Activated naive CD4-positive, alpha-beta T cell treated with anti-CD3 and anti-CD28 coated beads, Interleukin-2, amount 50 U/mL, for 72 hours (primary cell): ENCODE data around the gene MMS19. TPM values are rescaled to one million over a fixed set of nuclear protein-coding genes. Genes with fewer than 3 reads are reported as not detected.

Source experiments
- ATAC-seq, 2 donors: fragments of 150-1000 bp; cut with Tn5 transposase; 2 replicates each; pipeline ENCODE4 v1.10.0; 2021; ENCODE audit warnings: mild to moderate bottlenecking in 2 of 2, moderate library complexity in 2 of 2
- DNase-seq, 2 donors: peaks; one replicate each; pipeline ENCODE4 v3.0.0; 2021 to 2022; ENCODE audit warnings: low spot score in 2 of 2
- H3K27ac Mint-ChIP-seq, 2 donors: one replicate each; pipeline ENCODE4 v1.8.0; 2022; ENCODE audit warnings: mild to moderate bottlenecking in 2 of 2, mixed read lengths in 2 of 2
- H3K36me3 Mint-ChIP-seq, 2 donors: one replicate each; pipeline ENCODE4 v1.8.0; 2022; ENCODE audit warnings: mixed read lengths in 2 of 2
- H3K9me3 Mint-ChIP-seq, 2 donors: one replicate each; pipeline ENCODE4 v1.8.0; 2022; ENCODE audit warnings: mixed read lengths in 2 of 2
- total RNA-seq, 2 donors: library from RNA; stranded (reverse); gene quantifications; one replicate each; pipeline ENCODE4 v1.2.3, GENCODE V29; 2022

Gene MMS19
- total RNA-seq, 2 donors from 2014 or later, result 74.2 to 125 TPM

DNA sequence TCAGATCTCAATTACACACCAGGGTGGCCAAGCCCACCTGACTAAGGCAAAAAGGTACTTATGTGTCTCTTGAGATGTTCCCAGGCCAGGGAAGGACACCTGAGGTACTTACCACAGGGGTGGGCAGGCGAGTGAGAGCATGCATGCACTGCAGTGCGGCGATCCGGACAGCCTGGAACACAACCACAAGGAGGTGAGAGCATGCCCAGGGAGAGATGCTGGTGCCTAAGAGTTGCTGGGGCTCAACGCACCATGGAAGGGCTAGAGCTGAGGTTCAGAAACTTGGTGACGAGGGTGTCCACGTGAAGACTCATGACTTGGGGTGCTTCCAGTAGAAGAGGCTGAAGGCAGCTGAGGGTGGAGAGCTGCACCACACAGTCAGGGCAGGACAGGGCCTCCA, 39.1 kb downstream of the MMS19 start:
- no peak for DNase-seq
- no peak for ATAC-seq
- peaks cover 13 to 48% of the 10 kb centered on the region in 2 donors for H3K36me3 Mint-ChIP-seq
- no peaks in the 10 kb centered on the region for H3K9me3 Mint-ChIP-seq
- H3K27ac Mint-ChIP-seq, result peak overlapping the region; percentile 65 to 84

DNA sequence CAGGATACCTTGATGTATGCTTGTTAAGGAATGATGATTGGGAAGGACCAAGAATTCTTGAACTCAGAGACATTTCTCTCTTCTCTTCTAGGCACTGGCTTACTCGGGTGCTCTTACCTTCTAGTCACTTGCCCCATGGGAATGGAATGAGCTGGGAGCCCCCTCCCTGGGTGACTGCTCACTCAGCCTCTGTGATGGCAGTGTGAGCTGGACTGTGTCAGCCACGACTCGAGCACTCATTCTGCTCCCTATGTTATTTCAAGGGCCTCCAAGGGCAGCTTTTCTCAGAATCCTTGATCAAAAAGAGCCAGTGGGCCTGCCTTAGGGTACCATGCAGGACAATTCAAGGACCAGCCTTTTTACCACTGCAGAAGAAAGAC, 41.5 kb downstream of the MMS19 start:
- ATAC-seq (no peak), DNase-seq (no peak)
- peak overlapping the region; percentile 60 to 89 for H3K27ac Mint-ChIP-seq
- no peaks in the 10 kb centered on the region for H3K9me3 Mint-ChIP-seq
- peaks cover 22 to 43% of the 10 kb centered on the region in 2 donors for H3K36me3 Mint-ChIP-seq

DNA sequence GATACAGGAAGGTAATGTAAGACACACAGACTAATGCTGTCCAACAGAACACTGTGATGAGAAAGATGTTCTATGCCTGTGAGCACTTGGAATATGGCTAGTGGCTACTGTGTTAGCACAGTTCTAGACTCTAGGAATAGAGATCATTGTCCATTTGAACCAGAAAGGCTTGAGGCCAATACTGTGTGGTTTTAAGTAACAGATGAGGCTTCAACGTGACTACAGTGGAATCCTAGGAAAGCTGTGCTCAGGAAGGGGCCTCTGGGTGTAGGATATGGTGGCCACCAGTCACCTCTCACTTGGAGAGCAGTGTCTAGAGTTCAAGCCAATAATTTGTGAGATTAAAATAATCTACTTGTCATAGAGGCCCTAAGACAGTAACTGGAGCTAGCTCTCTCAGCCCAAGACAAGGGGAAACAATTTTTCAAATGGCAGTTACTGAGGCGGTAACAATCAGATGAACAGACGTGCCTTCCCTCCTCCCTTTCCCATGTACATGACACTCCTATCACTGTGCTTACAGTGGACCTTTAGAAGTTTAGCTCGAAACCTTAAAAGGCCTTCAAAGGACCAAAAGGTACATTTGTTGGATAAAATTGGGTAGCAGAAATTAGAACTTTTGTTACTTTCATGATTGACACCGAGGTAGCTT, 42.1 kb downstream of the MMS19 start:
- ATAC-seq, result no peak
- peak overlapping the region; percentile 60 to 89 for H3K27ac Mint-ChIP-seq
- no peak for DNase-seq
- peaks cover 22 to 43% of the 10 kb centered on the region in 2 donors for H3K36me3 Mint-ChIP-seq
- H3K9me3 Mint-ChIP-seq, result no peaks in the 10 kb centered on the region

DNA sequence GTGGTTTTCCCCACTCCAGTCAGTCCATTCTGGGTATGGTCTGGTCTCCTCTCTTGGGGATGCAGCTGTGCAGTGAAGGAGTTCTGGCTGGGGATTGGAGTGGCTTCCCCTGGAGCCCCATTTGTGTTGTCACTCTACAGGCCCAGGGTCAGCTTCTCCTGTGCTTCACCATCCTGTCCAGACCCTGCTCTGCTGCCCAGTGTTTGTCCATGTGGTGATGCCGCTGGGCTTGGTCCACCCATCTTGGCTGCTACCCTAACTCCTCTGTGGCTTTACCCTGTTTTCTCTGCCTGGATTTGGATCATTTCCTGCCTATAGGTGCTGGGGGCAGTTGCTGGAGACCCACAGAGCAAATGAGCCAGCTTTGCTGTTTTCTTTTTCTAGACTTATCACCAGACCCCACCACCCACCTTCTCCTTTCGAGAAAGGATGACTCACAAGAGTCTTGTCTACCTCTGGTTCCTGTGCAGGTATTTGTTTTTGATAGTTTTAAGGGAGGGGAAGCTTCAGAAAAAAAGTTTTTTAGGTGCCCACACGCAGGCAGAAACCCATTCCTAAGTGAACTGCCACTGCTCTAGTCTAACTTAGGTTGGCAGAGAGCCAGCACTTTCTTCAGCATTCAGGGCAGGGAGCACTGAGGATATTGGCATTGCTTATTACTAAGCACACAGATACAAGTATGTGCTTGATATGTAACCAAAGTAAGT, 43.7 kb downstream of the MMS19 start:
- peaks cover 12 to 42% of the 10 kb centered on the region in 2 donors for H3K36me3 Mint-ChIP-seq

DNA sequence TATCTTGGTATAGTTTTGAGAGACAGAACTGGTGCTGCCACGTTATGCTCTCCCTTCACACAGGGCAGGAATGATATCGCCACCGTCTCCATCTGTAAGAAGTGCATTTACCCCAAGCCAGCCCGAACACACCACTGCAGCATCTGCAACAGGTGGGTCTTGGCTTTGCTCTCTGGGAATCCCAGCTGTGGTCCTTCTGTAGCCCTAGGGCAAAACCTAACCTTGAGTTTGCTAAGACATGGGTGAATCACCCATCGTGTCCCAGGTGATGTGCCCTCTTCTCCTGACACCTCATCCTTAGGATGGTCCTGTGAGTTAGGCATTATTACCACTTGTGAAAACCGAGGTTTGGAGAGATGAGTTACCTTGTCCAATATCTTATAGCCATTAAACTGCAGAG, 45.9 kb downstream of the MMS19 start:
- ATAC-seq, result no peak

More for the DNA sequence above, 43.7 kb downstream of the MMS19 start:
- peak overlapping the region; percentile 89 to 98 for H3K27ac Mint-ChIP-seq
- H3K9me3 Mint-ChIP-seq, result no peaks in the 10 kb centered on the region
- DNase-seq, result peak in 1 of 2 donors; percentile 26
- ATAC-seq, result peak; percentile 67 to 76

DNA sequence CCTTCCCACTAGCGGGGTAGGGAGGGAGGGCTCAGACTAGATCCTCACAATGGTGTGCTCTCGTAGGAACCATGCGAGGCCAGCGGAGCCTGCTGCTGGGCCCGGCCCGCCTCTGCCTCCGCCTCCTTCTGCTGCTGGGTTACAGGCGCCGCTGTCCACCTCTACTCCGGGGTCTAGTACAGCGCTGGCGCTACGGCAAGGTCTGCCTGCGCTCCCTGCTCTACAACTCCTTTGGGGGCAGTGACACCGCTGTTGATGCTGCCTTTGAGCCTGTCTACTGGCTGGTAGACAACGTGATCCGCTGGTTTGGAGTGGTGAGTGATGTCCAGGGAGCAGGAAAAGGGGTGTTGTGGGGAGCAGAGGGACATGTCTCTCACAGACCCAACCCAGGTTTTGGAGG, 46.6 kb downstream of the MMS19 start:
- Mint-ChIP-seq H3K27ac (peak overlapping the region; percentile 89 to 90), H3K9me3 (no peaks in the 10 kb centered on the region), H3K36me3 (peaks cover 9 to 30% of the 10 kb centered on the region in 2 donors)
- DNase-seq (no peak), ATAC-seq (no peak)

More for the DNA sequence above, 45.9 kb downstream of the MMS19 start:
- H3K9me3 Mint-ChIP-seq, result no peaks in the 10 kb centered on the region
- H3K36me3 Mint-ChIP-seq, result peaks cover 9 to 34% of the 10 kb centered on the region in 2 donors
- no peak for DNase-seq
- peak overlapping the region; percentile 89 to 90 for H3K27ac Mint-ChIP-seq

DNA sequence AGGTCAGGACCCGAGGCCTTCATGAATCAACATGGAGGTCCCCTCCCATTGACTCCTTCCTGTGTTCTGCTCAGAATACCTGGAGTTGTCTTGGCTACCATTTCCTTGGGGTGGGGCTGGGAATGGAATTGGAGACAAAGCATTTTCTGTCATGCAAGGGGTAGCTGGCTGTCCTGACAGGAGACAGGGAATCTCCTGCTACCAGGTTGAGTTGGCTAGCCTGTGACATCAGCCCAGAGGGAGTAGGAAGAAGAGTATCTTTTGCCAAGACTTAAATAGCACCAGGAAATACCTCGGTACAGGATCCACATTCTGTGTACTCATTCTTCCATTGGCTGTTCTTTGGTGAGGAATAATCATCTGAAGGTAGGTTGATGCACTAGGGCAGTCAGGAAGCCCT, 47.4 kb downstream of the MMS19 start:
- H3K36me3 Mint-ChIP-seq, result peaks cover 10 to 35% of the 10 kb centered on the region in 2 donors
- H3K9me3 Mint-ChIP-seq, result no peaks in the 10 kb centered on the region
- DNase-seq (no peak), ATAC-seq (no peak)
- no peak overlapping the region for H3K27ac Mint-ChIP-seq

DNA sequence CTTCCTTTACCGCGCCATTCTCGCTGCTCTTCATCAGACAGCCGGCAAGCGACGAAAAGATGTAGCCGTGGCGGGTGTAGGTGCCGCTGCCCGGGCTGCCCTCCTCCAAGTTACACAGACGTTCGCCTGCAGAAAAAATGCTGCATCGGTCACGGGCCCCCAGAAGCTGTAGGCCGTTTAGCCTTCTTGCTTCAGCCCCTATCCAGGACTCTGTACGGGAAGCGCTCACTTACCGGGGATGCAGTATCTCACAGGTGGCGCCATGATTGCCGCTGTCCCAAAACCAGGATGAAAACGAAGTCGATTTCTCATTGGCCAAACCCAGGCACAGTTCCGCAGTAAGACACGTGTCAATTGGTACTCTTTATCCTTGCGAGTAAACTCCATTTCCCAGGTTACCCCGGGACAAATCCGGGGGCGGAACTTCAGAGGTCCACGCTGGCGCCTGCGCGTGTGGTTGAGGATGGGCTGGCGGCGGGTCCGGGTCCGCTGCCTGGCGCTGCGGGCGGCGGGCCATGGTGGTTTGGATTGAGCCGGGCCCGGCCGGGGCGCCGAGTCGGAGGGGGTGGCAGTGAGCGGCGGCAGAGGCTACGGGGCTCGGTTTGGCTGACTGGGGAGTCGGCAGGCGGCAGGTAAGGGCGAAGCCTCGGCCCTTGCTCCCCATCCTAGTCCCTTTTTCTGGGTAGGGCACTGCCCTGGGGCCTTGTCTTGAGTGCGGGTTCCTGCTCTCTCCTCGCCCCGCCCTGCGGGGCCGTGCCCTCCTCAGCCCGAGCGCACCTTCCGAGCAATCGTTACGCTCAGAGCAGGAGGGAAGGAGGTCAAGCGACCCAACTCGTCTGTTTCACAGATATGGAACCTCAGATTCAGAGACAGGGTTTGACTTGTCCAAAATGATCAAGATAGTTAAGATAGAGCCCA, 52.2 kb downstream of the MMS19 start, which contains the start of the genes EXOSC1 and ZDHHC16:
TSS of gene EXOSC1 (minus strand) at position 285 of the 918 bp plus-strand sequence. CDS start at position 264, 21 bp downstream.
TSS of gene ZDHHC16 (plus strand) at position 454 of the 918 bp plus-strand sequence. CDS start 5,501 bp downstream, outside the sequence.
- Mint-ChIP-seq H3K36me3 (peaks cover 29 to 35% of the 10 kb centered on the region in 2 donors), H3K9me3 (no peaks in the 10 kb centered on the region), H3K27ac (peak within 1 kb of the TSS; percentile 91 to 96)
- ATAC-seq, result peak; percentile 93 to 95
- peak; percentile 87 to 94 for DNase-seq

DNA sequence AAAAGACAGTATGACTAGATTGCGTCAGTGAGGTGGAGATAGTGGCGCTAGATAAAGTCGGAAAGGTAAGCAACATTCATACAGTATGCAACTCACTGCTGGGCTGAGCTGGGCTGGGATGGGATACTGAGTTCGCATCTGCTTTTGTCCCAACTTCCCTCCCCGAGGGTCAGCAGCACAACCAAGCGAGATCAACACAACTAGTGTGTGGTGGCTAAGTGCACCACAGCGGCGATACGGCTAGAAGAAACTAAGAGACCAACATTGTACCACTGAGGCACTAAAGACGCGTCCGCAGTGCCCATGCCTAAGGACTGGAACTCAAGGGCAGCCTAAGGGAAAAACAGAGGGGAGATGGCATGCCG, 52.9 kb downstream of the MMS19 start:
- Mint-ChIP-seq H3K9me3 (no peaks in the 10 kb centered on the region), H3K27ac (peak overlapping the region; percentile 91 to 96), H3K36me3 (peaks cover 29 to 32% of the 10 kb centered on the region in 2 donors)
- DNase-seq (no peak), ATAC-seq (peak in 1 of 2 donors; percentile 1)

DNA sequence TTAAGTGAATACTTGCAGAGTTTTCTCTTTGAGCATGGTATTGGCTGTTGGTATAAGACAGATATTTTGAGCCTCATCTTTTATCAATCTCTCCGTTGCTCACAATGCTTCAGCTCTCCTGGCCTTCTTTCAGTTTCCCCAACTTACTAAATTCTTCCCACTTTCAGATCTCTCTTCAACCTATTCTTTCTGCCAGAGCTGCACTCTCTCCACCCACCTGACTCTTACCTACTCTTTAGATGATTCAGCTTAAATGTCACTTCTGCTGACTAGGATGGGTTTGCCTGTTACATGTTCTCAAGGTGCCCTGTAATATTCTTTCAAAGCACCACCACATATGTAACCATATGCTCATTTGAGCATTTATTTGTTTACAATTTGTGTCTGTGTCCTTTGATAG, 54.0 kb downstream of the MMS19 start:
- no peaks in the 10 kb centered on the region for H3K9me3 Mint-ChIP-seq
- ATAC-seq (peak; percentile 17 to 41), DNase-seq (no peak)
- peaks cover 26 to 32% of the 10 kb centered on the region in 2 donors for H3K36me3 Mint-ChIP-seq
- H3K27ac Mint-ChIP-seq, result peak overlapping the region; percentile 0 to 96

DNA sequence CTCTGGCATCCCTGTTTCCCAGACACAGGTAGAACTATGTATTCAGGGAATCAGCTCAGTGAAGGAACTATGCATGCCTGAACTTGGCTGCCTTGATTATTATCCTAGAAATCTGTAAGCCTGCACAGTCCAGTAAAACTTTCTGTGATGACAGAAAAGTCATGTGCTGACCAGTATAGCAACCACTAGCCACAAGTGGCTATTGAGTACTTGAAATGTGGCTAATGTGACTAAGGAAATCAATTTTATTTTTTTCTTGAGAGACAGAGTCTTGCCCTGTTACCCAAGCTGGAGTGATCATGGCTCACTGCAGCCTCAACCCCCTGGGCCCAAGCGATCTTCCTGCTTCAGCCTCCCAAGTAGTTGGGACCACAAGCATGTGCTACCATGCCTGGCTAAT, 55.9 kb downstream of the MMS19 start:
- no peaks in the 10 kb centered on the region for H3K9me3 Mint-ChIP-seq
- peaks cover 17 to 32% of the 10 kb centered on the region in 2 donors for H3K36me3 Mint-ChIP-seq
- DNase-seq (no peak), ATAC-seq (no peak)
- no peak overlapping the region for H3K27ac Mint-ChIP-seq

DNA sequence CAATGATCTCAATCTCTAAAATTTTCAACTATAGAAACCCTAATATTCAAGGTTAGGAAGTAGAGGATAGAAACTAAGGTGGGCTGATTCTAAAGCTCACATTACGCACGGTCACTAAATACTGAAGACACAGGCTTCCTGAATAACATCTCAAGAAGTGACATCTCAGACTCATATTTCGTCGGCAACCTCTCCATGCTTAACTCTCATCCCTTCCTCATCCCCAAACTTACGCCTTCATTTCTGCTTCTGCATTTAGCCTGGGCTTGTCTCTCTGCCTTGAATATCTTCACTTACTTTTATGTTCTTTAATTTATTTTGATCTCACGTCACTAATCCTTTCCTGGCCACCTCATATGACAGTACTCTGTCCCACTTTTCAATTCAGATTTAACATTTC, 63.0 kb downstream of the MMS19 start:
- Mint-ChIP-seq H3K27ac (peak overlapping the region; percentile 2 to 54), H3K36me3 (peaks cover 13 to 20% of the 10 kb centered on the region in 2 donors), H3K9me3 (no peaks in the 10 kb centered on the region)

DNA sequence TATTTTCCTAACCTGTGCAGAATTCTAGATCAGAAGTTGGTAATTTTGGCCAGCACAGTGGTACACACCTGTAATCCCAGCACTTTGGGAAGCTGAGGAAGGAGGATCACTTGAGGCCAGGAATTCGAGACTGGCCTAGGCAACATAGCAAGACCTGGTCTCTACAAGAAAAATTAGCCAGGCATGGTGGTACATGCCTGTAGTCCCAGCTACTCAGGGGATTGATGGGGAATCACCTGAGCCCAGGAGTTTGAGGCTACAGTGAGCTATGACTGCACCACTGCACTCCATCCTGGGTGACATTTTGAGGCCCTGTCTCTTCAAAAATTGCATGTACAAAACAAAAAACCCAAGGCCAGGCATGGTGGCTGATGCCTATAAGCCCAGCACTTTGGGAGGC, 63.7 kb downstream of the MMS19 start:
- ATAC-seq (peak; percentile 27 to 56), DNase-seq (no peak)
- Mint-ChIP-seq H3K36me3 (peaks cover 13 to 26% of the 10 kb centered on the region in 2 donors), H3K27ac (peak overlapping the region; percentile 29 to 54), H3K9me3 (no peaks in the 10 kb centered on the region)

More for the DNA sequence above, 63.0 kb downstream of the MMS19 start:
- DNase-seq (no peak), ATAC-seq (no peak)

DNA sequence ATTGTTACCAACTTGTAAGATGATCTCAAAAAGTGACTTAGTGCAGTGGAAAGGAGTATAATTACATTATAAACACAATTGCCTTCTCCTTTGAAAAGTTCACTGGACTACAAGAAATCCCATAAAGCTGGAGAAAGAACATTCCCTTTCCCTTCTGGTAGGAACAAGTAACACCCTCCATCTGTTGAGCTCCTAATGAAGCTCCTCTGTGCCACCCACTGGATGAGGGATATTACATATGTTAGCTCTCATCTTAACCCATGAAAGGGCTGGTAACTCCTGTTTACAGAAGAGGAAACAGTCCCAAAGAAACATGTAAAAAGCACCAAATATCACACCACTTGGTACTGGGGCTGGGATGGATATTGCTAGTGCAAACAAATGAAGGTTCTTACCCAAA, 64.2 kb downstream of the MMS19 start:
- DNase-seq, result no peak
- no peaks in the 10 kb centered on the region for H3K9me3 Mint-ChIP-seq
- no peak for ATAC-seq
- peak overlapping the region; percentile 54 to 89 for H3K27ac Mint-ChIP-seq
- peaks cover 13 to 31% of the 10 kb centered on the region in 2 donors for H3K36me3 Mint-ChIP-seq

DNA sequence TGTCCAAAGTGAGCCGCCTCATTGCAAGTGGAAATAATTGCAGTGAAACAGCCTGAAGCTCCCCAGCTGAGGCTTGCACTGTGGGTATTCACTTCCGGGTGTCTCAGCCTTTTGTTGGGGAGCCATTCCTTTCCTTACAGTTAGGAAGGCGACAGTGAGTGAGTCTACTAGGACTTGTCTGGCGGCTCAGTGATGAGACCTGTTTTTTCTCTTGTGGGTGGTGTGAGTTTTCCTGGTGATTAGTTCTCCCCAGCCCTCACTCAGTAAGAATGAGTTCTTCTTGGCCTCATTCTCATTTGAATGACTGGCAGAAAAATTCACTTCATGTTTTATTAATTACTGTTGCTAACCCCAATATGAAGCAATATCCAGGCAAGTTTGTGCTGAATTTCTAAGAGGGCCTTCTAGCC, 69.6 kb downstream of the MMS19 start:
- peaks cover 45 to 65% of the 10 kb centered on the region in 2 donors for H3K36me3 Mint-ChIP-seq

DNA sequence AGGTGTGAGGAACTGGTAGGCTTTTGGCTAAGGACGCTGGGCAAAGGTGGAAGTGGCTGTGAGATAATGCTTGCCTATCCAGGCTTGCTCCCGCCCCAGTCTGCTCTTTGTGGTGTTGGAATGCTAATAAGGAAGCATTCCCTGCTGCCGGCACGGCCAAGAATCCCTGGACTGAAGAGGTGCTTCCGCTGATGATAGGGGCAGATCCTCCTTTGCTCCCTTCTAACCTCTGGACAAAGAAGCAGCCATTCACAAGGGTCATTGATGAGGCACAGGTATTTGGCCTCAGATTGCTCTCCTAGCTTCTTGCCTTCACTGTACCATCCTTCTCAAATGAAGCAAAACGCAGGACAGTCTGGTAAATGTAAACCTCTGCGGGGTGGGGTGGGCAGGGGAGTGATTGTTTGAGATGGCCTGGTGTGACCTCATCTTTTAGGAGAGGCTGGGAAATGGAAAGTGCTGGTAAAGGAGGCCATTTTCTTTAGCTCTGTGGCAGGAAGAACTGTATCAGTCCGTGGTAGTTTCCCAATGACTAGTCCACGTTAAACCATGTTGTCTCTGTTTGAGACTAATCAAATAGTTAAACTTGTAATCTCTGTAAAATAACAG, 70.5 kb downstream of the MMS19 start:
- peak overlapping the region; percentile 96 to 99 for H3K27ac Mint-ChIP-seq
- peaks cover 45 to 65% of the 10 kb centered on the region in 2 donors for H3K36me3 Mint-ChIP-seq
- no peak for DNase-seq
- peak; percentile 41 to 50 for ATAC-seq
- no peaks in the 10 kb centered on the region for H3K9me3 Mint-ChIP-seq

More for the DNA sequence above, 69.6 kb downstream of the MMS19 start:
- H3K9me3 Mint-ChIP-seq, result no peaks in the 10 kb centered on the region
- DNase-seq, result no peak
- H3K27ac Mint-ChIP-seq, result peak overlapping the region; percentile 96 to 99
- ATAC-seq, result peak in 1 of 2 donors; percentile 3
